HG03095 (cell line): ENCODE measurements around the gene ITLN2.
"Not testable (repeated sequence)": the region's sequence is repeated elsewhere in the genome, so short reads cannot be mapped to it uniquely, and the experiment has no call there.

Experiments
- ATAC-seq: cut with Tn5 transposase; IDR thresholded peaks from one replicate; pipeline ENCODE4 v1.9.1; 2021; ENCODE audit warnings: moderate library complexity; ENCODE audit not compliant: unreplicated experiment

Gene ITLN2

DNA sequence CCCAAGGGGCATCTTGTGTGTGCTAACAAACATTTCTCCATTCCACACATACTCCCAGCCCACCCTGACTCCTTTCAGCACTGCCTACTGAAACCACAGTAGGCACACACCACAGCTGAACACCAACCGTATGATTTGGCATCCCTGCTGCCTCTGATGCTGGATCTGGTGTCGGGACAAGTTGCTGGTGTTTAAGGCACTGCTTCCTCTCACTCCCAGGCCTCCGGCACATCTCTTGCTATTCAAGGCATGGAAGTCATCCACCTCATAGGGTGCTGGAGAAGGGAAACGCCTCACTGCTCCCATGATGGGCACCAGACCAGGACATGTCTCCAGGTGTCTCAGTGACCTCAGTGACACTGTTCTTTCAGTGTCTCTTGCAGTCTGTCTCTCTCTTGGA, 2.4 kb upstream of the ITLN2 start:
- ATAC-seq, result no peak

DNA sequence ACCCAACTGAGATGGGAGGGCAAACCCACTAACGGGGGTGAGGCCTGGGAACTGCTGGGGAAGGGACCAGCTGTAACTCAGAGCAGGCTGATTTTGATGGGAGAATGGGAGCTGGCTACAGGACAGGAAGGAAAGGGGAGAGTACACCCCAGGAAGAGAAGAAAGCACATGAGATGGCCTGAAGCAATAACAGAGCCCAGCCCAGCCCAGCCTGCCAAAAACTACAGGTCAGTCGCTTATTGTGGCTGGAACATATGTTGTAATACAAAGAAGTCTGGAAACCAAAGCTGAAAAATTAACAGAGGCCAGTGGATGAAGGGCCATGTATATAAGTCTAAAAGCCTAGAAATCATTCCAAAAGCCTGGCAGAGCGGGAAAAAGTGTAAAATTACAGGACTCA, 1.6 kb downstream of the ITLN2 start:
- ATAC-seq, result no peak

DNA sequence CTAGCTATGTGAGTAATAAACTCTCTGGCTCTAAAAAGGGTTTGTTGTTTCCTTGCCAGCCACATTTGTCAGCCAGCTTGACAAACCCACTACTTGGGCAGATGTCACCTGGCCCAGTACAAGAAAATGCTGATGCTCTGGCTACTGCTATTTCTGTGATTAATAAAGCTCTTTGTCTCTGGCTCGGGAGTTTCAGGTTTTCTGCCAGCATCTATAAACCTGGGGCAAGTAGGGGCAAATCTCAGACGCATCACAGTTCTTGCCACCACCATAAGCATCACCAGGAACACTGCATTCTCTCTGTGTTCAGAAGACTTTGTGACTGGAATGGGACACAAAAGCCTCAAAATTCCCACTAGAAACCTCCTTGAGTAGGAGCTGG, 2.5 kb downstream of the ITLN2 start:
- ATAC-seq, result no peak

DNA sequence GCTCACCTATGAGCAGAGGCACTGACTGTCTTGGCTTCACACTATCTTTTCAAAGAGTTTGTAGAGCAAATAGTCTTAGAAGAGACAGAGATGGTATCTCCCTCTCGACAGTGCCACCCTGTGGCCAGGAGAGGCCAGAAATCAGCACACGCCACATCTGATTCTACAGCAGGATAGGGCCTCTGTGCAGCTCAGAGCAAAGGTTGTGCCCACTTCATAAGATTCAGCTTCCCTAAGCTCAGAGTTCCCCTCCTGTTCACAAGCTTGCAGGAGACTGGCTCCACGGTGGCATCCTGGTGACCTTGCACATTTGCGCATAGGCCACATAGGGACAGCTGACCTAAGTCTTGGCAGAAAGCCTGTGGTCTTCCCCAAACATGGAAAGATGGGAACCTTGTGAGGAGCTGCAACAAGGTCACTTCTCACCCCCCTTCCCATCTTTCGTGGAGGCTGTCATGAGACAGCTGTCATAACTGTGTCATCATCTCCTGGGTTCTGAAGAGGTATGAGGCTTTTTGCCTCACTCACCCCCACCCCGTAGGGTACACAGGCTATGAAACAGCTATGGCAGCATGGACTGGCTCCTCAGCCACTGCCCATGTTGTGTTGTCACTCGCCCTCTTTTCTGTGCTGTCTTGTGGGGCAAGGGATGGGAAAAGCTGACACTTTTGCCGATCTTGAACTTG, 3.0 kb downstream of the ITLN2 start:
- ATAC-seq, result no peak

- no peak for ATAC-seq
These were observed 4.0 kb downstream of the ITLN2 start for GRCh38 chr1:160950657-160951056.

- ATAC-seq, result no peak
These were observed 4.7 kb downstream of the ITLN2 start for GRCh38 chr1:160949881-160950280.

DNA sequence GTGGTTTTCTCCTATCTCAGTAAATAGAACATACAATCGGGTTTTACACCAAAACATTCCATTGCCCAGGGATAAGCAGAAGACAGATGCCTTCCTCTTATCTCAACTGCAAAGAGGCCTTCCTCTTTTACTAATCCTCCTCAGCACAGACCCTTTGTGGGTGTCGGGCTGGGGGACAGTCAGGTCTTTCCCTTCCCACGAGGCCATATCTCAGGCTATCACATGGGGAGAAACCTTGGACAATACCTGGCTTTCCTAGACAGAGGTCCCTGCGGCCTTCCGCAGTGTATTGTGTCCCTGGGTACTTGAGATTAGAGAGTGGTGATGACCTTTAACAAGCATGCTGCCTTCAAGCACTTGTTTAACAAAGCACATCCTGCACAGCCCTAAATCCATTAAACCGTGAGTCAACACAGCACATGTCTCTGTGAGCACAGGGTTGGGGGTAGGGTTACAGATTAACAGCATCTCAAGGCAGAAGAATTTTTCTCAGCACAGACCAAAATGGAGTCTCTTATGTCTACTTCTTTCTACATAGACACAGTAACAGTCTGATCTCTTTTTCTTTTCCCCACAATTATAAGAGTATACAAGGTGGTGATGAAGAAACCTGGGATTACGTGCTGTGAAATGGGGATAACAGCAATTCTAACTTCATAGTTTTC, 5.3 kb downstream of the ITLN2 start:
- not testable (repeated sequence) for ATAC-seq

GRCh38 chr1:160947174-160947759, 7.3 kb downstream of the ITLN2 start:
- ATAC-seq, result not testable (repeated sequence)

GRCh38 chr1:160945881-160946280, 8.7 kb downstream of the ITLN2 start:
- not testable (repeated sequence) for ATAC-seq

DNA sequence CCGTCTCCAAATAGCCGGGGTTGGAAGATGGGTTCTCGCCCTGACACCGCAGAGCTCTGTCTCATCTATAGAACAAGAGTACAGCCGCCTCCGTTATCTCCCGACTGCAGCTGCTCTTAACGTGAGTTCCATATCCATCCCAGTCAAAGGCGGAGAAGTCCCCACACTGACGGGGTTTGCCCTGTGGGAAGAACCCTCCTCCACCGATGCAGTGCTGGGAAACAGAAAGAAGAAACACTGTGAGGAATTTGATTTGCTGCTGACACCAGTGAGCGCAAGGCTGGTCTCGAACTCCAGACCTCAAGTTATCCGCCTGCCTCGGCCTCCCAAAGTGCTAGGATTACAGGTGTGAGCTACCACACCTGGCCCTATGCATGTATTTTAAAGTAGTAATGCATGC, 9.5 kb downstream of the ITLN2 start:
- no peak for ATAC-seq

DNA sequence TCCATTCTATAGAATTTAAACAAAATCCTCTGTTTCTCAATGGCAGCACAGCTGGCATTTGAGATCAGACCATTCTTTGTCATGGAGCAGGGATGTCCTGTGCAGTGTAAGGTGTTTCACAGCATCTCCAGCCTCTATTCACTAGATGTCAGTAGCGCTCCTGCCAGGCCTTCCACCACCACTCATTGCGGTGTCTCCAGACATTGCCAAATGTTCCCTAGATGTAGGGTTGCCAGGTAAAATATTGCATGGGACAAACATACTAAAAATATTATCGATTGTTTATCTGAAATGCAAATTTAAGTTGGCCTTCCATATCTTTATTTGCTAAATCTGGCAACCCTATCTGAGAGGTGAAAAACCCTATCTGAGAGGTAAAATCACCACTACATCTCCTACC, 11.7 kb downstream of the ITLN2 start:
- no peak for ATAC-seq

GRCh38 chr1:160936666-160937065, 17.9 kb downstream of the ITLN2 start:
- ATAC-seq, result not testable (repeated sequence)

GRCh38 chr1:160935527-160936258, 18.9 kb downstream of the ITLN2 start:
- no peak for ATAC-seq

- not testable (repeated sequence) for ATAC-seq
These were observed 21.3 kb downstream of the ITLN2 start for GRCh38 chr1:160933305-160933704.

GRCh38 chr1:160925652-160926244, 28.9 kb downstream of the ITLN2 start:
- ATAC-seq, result no peak

- ATAC-seq, result no peak
These were observed 29.6 kb downstream of the ITLN2 start for GRCh38 chr1:160924791-160925651.

DNA sequence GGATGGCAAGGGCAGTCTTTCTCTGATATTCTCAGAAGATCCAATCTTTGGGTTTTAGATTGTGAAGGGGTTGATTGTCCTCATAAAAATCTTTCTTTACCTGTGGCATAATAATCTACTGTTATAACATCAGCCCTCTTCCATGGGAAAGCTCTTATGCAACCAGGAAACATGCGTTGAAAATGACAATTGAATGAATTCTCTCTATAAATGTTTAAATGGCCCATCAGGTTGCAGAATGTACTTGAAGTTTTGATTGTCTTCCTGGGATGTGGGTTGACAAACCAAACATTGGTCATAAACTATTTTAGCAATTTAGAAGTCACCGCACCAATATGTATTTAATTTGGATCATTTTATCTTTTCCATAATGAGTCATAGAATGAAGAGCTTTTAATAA, 37.9 kb downstream of the ITLN2 start:
- no peak for ATAC-seq

- ATAC-seq, result not testable (repeated sequence)
These were observed 41.4 kb downstream of the ITLN2 start for GRCh38 chr1:160913229-160913628.

GRCh38 chr1:160911925-160912324, 42.7 kb downstream of the ITLN2 start:
- ATAC-seq, result no peak

DNA sequence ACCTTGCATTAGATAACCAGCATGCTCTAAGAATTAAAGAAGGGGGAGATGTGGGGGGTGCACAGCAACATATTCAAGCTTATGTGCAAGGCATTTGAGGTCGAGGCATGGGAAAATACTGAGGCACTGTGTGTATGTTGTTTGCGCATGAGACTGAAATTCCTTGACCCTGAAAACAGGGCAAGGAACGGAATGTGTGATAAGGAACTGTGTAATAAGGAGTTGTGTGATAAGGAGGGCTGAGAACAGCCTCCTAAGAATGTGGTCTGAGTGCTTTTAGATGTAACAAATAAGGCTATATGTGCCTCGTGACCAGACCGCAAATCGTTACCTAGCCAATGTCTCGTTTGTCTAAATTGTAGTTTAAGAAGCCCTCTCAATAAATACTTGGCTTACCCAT, 43.2 kb downstream of the ITLN2 start:
- ATAC-seq, result no peak
